ENCODE data around the gene ZNF408.
"Not testable (repeated sequence)": the region's sequence is repeated elsewhere in the genome, so short reads cannot be mapped to it uniquely, and the experiment has no call there.

The ZNF408 gene

DNA sequence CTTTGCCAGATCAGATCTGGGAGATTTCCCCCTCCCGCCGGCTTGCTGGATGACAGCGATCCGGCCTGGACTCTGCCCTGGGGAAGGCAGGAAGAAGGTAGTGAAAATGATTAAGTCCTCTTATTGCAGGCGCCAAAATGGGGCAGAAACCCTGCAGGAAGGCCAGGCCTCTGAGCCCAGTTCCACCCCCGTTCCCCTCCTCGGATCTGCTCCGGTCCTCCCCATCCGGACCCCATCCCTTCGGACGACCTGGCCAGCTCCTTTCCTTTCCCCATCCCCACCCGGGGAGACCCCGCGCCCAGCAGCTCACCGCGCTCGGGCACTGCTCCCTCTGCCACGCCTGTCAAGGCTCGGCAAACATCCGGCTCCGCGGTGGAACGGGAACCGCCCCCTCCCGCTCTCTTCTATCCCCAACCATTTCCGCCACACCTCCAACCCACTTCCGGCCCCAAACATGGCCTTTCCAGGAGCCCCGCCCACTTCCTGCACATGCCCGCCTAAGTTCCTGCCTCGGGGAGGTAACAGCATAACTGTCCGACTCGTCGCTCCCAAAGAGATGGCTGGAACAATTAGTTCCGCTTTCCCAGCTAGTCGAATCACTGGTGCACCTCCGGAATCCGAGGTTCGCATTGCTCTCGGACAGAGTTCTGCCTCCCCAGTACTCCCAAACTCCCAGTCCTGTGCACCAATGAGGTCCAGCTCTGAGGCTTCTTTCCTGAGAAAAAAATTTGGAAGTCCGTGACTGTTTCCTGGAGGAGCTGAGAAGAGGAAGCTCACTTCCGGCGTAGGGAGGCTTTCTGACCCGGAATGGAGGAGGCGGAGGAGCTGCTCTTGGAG is at the start of gene ZNF408, which contains the start of gene ARHGAP1:
Gene ZNF408 (plus strand): TSS at position 791 of the 837 bp plus-strand sequence. CDS start 17 bp downstream, at position 808.
Gene ARHGAP1 (minus strand): TSS at position 379 of the 837 bp plus-strand sequence. CDS start 4,512 bp downstream, outside the sequence.
- DNase-seq, result peak; percentile 90

DNA sequence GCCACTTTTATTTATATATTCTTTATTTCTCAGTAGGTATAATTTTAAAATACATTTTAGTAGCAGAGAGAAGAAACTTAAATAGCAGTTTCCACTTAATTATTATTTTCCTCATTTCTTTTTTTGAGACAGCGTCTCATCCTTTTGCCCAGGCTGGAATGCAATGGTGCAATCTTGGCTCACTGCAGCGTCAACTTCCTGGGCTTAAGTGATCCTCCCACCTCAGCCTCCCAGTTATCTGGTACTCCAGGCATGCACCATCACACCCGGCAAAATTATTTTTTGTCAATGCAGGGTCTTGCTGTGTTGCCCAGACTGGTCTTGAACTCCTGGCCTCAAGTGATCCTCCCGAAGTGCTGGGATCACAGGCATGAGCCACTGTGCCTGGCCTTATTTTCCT is 45.2 kb upstream of the ZNF408 start:
- DNase-seq, result no peak

DNA sequence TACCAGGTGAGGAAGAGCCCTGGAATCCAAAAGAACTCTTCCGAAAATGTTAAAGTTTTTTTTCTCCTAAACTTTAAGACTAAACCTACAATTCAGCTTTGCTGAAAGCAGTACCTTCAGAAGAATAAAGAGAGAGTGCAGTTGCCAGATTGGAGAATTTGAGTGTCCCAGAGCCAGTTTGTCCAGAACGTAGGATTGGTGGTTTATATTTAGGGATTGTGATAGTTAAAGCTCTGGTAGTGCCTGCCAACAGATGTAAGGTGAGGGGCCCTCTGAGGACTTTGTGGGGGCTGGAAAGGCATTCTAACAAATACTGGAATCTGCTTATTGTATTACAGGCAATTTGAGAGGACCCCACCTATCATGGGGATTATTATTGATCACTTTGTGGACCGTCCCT is 43.6 kb upstream of the ZNF408 start:
- DNase-seq, result no peak

DNA sequence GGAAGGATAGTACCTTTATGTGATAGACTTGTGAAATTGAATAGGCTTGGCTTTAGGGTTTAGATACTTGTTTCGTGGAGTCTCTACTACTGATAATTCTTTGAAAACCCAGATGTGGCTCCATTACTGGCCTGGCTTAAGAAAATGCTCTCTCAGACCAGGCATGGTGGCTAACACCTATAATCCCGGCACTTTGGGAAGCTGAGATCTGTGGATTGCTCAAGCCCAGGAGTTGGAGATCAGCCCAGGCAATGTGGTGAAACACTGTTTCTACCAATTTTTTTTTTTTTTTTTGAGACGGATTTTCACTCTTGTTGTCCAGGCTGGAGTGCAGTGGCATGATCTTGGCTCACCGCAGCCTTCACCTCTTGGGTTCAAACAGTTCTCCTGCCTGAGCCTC is 42.6 kb upstream of the ZNF408 start:
- DNase-seq, result no peak

DNA sequence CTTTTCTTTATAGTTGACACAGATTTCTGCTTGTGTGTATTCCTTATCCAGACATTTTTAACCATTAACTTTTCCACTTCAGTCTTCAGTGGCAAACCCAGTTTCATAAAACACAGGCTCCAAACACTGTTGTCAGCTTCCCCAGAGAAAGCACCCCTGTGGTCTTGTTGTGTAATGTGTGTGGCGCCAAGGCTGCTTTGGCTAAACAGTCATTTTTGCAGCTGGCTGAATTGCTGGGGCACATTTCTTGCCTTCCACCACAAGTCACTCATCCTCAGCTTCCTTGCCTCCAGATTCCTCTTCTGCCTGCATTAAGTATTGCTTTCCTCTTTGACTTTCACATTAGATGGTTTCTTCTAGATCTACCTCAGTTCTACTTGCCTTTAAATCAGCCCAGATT is 40.9 kb upstream of the ZNF408 start:
- no peak for DNase-seq

DNA sequence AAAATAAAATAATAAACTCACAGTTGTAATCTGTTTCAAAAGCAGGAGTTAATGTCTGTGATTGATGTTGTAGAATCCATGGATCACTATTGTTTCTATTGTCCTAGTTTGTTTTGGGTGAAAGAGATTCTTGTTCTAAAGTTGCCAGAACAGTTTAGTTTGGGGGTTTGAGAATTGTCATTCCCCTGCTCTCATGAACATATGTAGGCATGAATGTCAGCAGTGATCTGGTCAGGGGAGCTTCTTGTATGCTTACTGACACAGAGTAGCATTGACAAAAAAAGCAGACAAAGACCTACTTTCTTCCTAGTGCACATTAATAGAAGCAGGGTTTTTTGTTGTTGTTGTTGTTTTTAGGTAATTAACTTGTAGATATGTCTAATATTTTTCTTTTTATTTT is 39.0 kb upstream of the ZNF408 start:
- no peak for DNase-seq

DNA sequence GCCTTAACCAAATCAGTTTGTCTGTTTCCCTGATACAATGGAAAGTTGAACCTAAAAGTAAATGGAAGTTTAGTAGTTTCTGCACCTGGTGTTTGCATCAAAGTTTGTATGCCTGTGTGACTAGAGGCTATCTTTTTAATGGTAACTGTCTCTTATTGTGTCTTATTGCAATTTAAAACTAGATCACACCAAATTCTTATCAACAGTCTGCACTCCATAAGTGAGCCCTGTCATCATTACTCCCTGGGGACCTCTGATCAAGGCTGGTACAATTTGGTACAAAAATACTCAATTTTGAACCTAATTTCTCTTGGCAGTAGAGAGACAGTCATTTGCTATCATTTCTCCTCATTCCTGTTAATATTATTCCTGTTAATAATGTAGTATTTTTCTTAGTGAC is 38.5 kb upstream of the ZNF408 start:
- DNase-seq, result no peak

DNA sequence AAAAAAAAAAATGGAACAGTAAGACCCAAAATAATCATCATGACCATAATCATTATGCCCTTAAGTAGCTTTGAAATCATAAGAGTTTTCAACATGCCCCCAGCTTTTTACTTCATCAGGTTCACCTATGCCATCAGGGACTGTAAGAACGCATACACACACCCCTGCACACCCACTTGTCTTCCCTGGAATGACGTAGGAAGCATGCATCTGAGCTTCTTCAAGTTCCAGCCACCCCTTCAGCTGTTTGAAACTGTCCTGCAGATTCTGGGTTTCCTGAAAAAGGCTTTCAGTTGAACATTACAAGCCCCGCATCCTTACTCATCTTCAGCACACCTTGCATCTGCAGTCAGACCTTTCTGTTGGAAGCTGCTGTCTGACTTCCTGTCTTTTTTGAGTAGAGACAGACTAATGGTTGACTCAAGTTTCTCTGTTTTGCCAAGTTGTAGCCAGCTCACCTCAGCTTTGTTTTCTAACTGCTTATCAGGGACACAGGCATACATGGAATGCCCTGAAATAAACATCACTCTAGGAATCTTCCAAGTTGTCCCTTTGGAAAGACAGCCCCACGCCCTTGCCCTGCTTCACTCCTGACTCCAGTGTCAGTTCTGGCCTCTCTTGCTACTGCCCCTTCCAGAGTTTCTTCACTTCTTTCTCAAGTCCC is 37.4 kb upstream of the ZNF408 start:
- DNase-seq, result no peak

DNA sequence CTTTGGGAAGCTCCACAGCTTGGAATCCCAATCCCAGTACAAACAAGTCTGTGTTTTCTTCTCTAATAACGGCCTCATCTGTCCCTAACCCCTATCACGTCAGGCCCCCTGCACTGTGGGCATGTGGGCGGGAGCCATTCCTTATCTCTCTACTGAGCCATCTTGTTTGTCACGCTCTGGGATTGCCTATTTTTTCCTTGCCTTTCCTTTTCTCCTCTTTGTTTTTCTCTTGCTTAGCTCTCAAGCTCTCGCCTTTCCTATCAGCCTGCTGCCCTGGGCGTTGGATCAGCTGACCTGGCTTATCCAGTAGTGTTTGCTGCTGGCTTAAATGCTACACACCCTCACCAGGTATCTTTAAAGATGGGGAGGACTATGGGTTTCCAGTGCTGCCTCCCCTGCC is 36.2 kb upstream of the ZNF408 start:
- no peak for DNase-seq

DNA sequence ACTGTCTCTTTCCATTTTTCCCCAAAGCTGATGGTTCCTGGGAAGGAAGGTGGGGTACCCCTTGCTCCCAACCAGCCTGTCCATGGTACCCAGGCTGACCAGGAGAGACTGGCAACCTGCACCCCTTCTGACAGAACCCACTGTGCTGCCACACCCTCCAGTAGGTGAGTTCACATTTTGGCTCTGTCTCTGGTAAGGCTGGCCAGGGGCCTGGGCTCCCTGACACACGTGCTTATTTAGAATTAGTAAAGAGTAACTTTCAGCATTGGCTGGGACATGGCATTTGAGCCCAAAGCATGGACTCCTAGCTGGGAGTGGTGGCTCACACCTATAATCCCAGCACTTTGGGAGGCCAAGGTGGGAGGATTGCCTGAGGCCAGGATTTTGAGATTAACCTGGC is 35.5 kb upstream of the ZNF408 start:
- DNase-seq, result no peak

DNA sequence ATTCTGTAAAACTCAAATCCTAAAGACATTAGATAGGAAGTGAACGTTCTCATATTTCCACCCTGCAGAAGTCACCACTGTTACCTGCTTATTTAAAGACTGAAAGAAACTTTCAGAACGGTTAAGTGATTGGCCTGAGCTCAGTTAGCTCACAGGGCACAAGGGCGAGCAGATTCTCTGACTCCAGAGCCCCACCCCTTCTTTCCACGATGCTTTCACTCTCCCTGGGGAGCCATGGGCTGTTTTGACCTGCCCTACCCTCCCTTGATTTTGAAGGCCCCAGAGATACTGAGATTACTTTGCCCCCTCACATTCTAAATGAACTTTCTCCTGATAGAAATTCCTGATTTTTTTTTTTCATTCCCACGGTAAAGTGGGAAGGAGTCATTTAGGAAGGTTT is 34.3 kb upstream of the ZNF408 start:
- DNase-seq, result no peak

DNA sequence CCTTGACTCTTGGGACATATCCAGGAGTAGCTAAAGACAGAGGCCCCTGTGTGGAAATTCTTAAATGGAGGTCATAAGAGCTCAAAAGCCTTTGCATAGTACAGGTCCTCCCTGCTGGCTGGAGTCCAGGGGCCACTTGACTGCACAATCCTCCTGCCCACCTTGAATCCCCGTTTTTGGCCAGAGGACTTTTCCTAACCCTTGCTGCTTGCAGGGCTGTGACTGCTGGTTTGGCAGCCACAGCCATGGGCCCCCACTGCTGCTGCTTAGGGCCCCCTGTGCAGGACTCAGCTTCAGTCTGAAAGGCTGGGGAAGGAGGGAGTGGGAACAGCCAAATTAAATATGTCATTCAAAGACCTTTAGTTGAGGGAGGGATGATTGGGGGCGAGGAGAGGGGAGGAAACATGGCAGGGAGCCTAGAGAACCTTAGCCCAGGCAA is 33.8 kb upstream of the ZNF408 start:
- no peak for DNase-seq

DNA sequence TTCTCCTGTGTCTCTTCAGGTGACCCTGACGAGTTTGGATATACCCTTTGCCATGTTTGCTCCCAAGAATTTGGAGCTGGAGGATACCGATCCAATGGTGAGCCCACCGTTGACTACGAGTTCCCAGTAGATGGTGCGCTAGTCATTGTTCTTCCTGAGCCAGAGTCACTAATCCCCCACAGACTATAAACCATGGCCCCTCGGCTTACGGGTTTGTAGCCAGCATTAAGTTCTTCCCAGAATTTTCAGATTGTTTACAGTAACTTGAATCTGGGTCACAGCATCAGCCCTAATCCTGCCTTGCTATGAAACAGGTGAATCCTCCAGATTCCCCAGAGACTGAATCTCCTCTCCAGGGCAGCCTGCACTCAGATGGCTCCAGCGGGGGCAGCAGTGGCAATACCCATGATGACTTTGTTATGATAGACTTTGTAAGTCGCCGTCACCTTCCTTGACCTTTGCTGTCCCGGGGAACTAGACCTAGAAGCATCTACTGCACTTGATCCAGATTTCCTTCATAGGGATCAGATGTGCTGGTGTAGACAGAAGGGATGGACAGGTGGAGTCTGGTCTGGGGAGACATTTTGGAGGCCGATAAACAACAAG is 32.2 kb upstream of the ZNF408 start:
- no peak for DNase-seq

DNA sequence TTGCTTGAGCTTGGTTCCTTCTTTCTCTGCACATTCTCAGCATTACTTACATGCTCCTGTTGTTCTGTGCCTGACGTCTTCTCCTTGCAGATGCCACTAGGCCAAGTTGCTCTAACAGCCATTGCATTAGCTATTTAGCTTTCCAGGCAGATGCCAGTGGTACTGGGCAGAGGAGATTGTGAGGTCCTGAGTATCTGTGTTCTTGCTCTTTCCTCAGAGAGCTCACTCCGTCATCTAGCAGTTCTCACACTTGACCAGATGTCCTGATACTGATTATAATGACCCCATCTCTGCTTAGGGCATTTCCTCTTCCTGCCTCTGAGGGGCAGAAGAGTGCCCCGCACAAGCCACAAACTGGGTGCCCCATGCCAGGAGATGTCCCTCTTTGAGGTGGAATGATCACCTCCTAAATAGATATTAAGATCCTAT is 31.1 kb upstream of the ZNF408 start:
- no peak for DNase-seq

DNA sequence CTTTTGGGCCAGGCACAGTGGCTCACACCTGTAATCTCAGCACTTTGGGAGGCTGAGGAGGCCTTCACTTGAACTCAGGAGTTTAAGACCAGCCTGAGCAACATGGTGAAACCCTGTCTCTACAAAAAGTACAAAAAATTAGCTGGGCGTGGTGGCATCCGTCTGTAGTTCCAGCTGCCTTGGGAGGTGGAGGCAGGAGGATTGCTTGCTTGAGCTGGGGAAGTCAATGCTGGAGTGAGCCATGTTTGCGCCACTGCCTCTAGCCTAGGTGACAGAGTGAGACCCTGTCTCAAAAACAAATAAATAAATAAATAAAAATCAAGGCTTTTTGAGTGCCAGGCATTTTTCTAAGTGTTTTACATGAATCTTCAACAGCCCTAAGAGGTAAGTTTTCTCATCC is 30.3 kb upstream of the ZNF408 start:
- not testable (repeated sequence) for DNase-seq

DNA sequence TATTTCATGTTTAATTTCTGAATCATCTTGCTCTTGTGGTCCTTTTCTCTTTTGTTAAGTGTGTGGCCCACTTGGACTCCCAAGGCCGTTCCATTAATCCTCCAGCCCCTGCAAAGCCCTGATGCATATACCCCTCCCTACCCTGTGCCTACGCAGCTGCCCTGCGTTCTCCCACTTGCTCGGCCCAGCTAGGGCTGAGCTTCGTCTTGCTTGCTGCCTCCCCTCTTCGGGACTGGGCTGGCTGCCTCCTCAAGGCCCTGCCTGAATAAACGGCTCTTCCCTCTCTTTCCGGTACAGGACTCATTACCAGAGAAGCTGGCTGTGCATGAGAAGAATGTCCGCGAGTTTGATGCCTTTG is 28.9 kb upstream of the ZNF408 start:
- no peak for DNase-seq

DNA sequence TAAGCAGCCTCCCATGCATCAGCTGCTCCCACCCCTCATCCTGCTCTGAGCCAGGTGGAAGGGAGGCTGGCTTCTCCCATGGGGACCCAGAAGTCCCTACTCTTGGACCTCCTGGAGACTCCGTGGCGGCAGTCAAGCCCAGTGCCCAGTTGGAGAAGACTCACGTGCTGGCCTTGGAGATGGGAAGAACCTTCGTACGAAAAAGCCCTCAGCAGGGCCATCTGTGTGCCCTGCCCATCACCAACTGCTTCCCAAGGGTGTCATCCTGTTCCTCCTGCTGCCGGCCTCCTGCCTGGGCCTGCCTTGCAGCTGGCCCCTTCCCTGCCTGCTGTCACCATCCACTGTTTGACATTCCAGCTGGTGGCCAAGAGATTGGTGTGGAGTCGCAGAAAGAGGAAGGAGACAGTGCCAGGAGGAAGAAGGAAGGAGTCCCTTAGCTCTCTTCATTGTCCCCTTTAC is 28.4 kb upstream of the ZNF408 start:
- DNase-seq, result no peak

DNA sequence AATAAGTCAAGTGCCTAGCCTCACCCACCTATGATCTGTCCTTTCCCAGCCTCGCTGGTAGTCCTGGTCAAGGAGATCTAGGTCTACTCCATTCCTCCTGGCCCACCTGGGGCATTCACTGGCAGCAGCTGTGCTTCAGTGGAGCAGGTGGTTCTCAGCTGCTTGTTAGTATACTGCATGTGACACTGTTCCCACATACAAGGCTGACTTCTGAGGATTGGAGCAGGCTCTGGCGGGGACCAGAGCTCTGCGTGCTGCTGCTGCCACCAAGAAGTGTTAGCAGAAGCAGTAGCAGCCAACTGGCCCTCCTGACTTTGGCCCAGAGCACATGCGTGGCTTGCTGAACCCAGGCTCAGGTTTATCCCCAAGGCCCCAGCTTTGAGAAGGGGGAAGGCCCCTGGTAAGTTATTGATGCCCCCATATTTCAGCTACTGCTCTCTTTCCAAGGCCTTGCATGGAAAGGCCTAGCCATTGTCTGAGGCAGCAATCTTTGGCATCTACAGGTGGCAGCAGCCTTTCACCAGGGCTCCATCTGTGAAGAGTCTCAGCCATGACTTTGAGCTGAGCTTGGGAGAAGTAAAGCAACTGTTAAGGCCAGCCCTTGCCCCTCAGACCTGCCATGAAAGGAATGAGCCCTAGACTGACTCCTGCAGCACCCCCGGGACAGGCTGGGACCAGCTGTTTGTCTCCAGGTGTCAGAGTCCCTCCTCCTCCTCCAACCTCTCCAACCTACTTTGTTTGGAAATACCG is 26.9 kb upstream of the ZNF408 start:
- no peak for DNase-seq

DNA sequence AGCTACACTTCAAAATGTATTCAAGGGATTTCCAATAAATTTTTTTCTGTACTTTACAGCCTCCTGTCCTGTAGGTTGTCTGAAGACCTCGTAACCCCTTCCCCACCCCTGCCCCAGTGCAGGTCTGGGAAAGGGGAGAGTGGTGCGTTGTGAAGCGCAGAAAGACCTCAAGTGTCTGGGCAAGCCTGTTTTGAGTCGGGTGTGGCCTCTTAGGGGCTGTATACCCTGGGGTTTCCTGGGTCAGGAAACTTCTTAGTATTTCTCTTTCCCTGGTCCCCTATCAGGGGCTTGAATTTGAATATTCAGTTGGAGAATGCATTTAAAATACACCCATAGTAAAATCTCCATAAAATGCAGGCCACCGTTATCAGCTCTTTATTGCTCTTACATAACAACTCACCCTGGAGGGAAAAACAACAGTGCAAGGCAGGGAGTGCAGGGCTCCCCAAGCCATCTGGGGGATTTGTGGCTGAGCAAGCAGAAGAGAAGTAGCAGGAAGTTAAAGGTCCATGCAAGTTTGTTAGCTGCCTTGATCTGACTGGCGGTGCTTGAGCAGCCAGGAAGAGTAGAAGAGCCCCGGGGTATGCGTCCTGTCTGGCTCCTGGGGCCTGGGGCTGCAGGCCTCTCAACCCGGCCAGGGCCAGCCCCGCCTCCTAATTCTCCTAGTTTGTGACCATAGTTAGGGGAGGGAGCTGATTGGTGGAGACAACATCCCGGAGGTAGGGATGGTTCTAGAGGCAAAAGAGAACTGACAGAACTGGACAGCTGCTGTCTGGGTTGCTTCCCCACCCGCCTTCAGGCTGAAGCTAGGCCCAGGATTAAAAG is 26.2 kb upstream of the ZNF408 start:
- no peak for DNase-seq

DNA sequence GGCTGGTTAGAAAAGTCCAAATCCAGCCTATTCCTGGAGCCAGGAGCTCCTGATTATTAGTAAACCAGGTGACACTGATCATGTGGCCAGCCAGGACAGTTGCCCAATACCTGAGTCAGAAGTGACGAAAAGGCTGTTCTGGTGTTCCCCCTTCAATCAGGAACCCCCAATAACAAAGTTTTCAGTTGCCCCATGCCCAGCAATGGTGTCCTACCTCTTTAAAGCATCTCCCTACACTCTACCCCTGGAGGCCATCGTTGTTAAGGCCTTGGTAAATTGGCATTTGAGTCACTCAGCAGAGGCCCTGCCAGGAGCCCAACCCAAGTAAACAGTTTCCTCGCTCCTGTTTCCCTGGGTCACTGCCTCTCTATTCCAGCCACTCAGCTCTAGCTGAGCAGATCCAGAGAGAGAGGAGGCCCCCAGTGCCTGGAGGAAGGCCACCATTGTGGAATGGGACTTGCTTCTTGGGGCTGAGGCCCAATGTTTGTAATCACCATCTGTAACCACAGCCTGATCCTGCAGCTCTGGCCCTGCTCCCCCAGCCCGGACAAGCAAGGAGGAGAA is 25.5 kb upstream of the ZNF408 start:
- peak; percentile 27 for DNase-seq

DNA sequence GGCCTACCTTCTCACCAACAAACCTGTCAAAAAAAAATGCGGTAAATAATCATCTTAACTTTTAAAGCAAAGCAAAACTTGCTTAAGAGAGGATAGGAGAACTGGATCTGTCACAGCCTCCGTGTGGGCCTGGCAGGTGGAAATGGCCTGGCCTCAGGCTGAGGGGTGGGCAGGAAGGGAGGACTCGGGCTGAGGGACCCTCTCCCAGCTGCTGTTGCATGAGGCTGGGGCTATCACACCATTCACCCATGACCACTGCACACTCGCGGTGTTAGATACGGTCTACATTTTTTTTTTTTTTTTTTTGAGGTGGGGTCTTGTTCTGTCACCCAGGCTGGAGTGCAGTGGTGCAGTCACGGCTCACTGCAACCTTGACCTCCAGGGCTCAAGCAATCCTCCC is 24.9 kb upstream of the ZNF408 start:
- no peak for DNase-seq
